ENCODE results near the gene SLC9A1.

DNA sequence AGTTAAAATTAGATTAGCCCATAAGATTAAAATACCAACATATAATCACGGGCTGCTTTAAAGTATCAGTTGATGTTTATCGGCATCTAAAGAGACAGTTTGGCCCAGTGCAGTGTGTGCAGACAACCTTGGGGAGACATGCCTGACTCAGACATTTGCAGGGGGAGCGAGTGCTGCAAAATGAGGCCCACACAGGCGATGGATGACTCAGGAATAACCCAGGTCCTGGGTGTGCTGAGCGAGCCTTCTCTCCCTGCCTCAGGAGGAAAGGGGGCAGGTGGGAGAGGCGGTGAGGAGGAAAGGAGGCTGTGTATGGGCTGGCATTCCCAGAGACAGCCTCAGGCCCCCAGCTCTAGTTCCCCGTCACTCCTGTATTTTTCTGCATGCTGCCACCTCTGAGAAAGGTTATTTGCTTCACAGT lies 9.0 kb downstream of the SLC9A1 start:
- no peak for TF ChIP-seq POLR2A (IDR thresholded peaks at IDR 0.05)
- TF ChIP-seq, protein P1, sequence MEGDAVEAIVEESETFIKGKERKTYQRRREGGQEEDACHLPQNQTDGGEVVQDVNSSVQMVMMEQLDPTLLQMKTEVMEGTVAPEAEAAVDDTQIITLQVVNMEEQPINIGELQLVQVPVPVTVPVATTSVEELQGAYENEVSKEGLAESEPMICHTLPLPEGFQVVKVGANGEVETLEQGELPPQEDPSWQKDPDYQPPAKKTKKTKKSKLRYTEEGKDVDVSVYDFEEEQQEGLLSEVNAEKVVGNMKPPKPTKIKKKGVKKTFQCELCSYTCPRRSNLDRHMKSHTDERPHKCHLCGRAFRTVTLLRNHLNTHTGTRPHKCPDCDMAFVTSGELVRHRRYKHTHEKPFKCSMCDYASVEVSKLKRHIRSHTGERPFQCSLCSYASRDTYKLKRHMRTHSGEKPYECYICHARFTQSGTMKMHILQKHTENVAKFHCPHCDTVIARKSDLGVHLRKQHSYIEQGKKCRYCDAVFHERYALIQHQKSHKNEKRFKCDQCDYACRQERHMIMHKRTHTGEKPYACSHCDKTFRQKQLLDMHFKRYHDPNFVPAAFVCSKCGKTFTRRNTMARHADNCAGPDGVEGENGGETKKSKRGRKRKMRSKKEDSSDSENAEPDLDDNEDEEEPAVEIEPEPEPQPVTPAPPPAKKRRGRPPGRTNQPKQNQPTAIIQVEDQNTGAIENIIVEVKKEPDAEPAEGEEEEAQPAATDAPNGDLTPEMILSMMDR (IDR thresholded peaks at IDR 0.05) = no peak

All from right lobe of liver (tissue), 4 donors.